Spinal cord (tissue), 10 donors: Measurements from ENCODE around the gene SPART. TPM values are rescaled to one million over a fixed set of nuclear protein-coding genes. Genes with fewer than 3 reads are reported as not detected.
"Not testable (repeated sequence)": the region's sequence is repeated elsewhere in the genome, so short reads cannot be mapped to it uniquely, and the experiment has no call there.

Source experiments
- DNase-seq, 6 donors: peaks; one replicate each; pipeline versions ENCODE4 v3.0.0 to v3.0.0-alpha.2; 2013 to 2015; ENCODE audit warnings: low spot score in 6 of 6, low read depth in 4 of 6
- H3K27ac ChIP-seq: one replicate; pipeline ENCODE4 v1.5.1; 2013; ENCODE audit warnings: low read depth, low read length, control low read depth
- H3K27me3 ChIP-seq: one replicate; pipeline ENCODE4 v1.6.1; 2013; ENCODE audit warnings: low read length; ENCODE audit not compliant: control insufficient read depth, insufficient read depth
- H3K36me3 ChIP-seq: one replicate; pipeline ENCODE4 v1.6.1; 2013; ENCODE audit warnings: low read length; ENCODE audit not compliant: control insufficient read depth, insufficient read depth
- H3K4me1 ChIP-seq: one replicate; pipeline ENCODE4 v1.6.1; 2013; ENCODE audit warnings: low read length; ENCODE audit not compliant: control insufficient read depth, insufficient read depth
- H3K4me3 ChIP-seq: one replicate; pipeline ENCODE4 v1.5.1; 2013; ENCODE audit warnings: low read depth, low read length, control low read depth
- H3K9me3 ChIP-seq: one replicate; pipeline ENCODE4 v1.6.1; 2013; ENCODE audit warnings: low read length; ENCODE audit not compliant: control insufficient read depth, insufficient read depth
- WGBS: methylation state at CpG from one replicate; pipeline ENCODE4 v1.1.5; 2013; ENCODE audit warnings: missing lambda C conversion rate; ENCODE audit not compliant: insufficient coverage; 5-methylcytosine and 5-hydroxymethylcytosine counted together
- polyA plus RNA-seq, 2 donors: library from polyadenylated mRNA; unstranded; fragments of 120-200 nt; gene quantifications; one replicate each; pipeline ENCODE4 v1.2.1, GENCODE V29; 2013; ENCODE audit not compliant: insufficient read length in 2 of 2
- total RNA-seq, 2 donors: library from RNA; depleted of rRNA in 1 of 2; stranded (reverse); fragments of 120-200 nt in 1 of 2; fragments of >200 nt in 1 of 2; gene quantifications; one replicate each; pipeline versions ENCODE4 v1.2.3 to v1.2.4, GENCODE V29; 2013 to 2014
- donor health status: healthy.

The SPART gene
- total and polyA plus RNA-seq, 4 donors, result 48.8 to 132 (median 61.6) TPM

DNA sequence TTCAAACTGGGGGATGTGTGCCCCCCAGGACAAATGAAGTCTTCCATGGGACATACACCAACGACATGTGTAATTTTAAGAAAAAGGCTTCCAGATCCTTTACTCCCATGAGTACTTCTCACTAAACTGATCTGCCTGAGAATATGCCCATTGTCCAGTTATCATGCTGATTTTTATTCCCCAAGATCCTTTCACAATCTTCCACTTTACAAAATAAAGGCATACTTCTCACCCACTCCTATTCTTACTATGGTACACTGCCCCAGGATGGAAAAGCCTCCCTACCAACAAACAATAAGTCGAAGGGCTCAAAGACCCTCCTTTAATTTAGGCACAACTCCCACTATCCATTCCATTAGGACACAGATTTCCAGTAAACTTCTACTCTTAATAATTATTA, 3.5 kb downstream of the SPART start:
- H3K9me3 ChIP-seq, result no peaks in the 10 kb centered on the region
- DNase-seq, result no peak
- H3K27me3 ChIP-seq, result no peaks in the 10 kb centered on the region
- no peaks in the 10 kb centered on the region for H3K36me3 ChIP-seq
- H3K27ac ChIP-seq, result no peak overlapping the region
- no peak overlapping the region for H3K4me3 ChIP-seq
- WGBS, result 100% methylated on average over 1 of the region's 2 CpGs
- peaks cover 7% of the 10 kb centered on the region for H3K4me1 ChIP-seq

DNA sequence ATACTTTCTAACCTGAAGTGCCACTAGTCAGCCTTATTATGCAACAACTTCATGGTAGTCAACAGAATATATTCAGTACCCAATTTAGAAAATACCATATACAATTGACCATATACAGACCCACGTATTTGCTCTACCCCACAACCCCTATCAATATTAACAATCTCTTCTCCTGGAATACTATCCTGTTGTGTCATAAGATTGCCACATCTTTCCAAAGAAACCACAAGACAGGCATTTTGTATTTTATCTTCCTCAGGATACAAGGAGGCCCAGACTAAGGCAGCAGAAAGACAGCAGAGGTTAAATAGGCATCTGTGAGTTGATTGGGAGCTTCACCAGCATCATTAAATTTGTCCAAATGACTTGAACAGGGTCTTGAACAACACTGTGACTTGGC, 4.5 kb downstream of the SPART start:
- Histone ChIP-seq H3K27me3 (no peaks in the 10 kb centered on the region), H3K36me3 (no peaks in the 10 kb centered on the region), H3K4me1 (peaks cover 2% of the 10 kb centered on the region), H3K4me3 (no peak overlapping the region), H3K9me3 (no peaks in the 10 kb centered on the region), H3K27ac (no peak overlapping the region)
- 80% methylated on average over 1 of the region's 1 CpG for WGBS
- no peak for DNase-seq

DNA sequence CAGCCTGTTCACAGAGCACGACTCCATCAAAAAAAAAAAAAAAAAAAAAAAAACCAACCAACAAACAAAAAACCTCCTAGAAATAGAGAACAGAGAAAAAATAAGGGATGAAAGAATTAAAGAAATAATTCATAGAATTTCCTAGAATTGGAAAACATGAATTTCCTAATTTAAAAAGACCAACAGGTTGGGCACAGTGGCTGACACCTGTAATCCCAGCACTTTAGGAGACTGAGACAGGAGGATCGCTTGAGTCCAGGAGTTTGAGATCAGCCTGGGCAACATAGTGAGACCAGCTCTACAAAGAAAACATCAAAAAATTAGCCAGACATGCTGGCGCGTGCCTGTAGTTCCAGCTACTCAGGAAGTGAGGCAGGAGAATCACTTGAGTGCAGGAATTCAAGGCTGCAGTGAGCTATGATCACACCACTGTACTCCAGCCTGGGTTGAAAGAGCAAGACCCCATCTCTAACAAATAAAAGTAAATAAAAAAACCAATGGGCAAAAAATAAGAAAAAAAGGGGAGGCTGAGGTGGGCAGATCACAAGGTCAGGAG, 6.5 kb downstream of the SPART start:
- H3K4me1 ChIP-seq, result peaks cover 2% of the 10 kb centered on the region

DNA sequence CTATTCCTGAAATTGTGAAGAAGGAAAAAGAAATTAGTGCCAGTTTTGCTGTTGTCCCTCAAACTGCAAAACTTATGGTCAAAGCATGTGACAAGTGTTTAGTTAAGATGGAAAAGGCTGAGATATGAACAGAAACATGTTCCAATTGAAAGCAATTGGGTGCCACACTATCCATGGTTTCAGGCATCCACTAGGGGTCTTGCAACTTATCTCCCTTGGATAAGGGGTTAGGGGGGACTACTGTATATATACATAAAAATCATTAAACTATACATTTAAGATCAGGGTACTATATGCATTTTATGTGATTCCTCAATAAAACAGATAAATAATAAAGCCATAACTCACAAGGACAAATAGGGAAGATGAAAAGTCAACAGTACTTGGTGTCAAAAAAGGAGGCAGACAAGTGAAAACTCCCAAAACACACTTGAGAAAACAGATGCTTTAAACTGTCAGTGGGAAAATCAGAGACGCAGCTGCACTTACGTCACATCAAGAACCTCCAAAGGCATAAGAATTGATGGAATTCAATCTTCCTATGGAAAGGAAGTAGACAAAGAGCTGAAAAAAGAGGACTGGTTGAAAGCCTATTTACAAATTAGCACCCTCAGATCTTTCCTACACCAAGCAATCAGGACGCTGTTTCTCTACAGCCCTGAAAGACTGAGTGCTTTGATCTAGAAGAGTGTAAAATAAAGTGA, 8.1 kb downstream of the SPART start:
- H3K9me3 ChIP-seq, result no peaks in the 10 kb centered on the region
- no peaks in the 10 kb centered on the region for H3K4me1 ChIP-seq
- H3K27me3 ChIP-seq, result no peaks in the 10 kb centered on the region
- no peak overlapping the region for H3K27ac ChIP-seq
- no peak overlapping the region for H3K4me3 ChIP-seq
- DNase-seq, result no peak
- no peaks in the 10 kb centered on the region for H3K36me3 ChIP-seq
- WGBS, result no CpG with 5 or more reads among the region's 3 CpGs

More for the DNA sequence above, 6.5 kb downstream of the SPART start:
- no peaks in the 10 kb centered on the region for H3K9me3 ChIP-seq
- H3K36me3 ChIP-seq, result no peaks in the 10 kb centered on the region
- no peak for DNase-seq
- no peak overlapping the region for H3K4me3 ChIP-seq
- no peaks in the 10 kb centered on the region for H3K27me3 ChIP-seq
- WGBS, result 100% methylated on average over 3 of the region's 4 CpGs
- H3K27ac ChIP-seq, result no peak overlapping the region

DNA sequence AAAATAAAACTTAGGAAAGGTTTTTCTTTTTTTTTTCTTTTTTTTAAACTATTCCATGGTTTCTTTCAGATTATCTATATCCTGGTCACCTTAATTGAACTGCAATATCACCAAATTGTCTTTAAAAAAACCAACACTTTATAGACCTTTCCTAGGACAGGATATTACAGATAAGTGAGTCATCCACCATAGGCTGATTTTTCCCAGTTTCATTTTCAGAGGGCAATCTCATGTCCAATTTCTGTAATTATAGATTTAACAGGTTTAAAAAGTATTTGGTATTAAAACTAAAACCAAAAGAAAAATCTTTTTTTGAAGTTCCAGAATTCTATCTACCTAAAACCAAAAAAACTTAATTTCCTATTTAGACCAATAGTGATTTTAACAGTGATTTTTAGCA, 13.2 kb downstream of the SPART start:
- Histone ChIP-seq H3K9me3 (no peaks in the 10 kb centered on the region), H3K27me3 (no peaks in the 10 kb centered on the region), H3K27ac (no peak overlapping the region), H3K36me3 (peaks cover 4% of the 10 kb centered on the region), H3K4me3 (no peak overlapping the region), H3K4me1 (no peaks in the 10 kb centered on the region)
- DNase-seq, result no peak

DNA sequence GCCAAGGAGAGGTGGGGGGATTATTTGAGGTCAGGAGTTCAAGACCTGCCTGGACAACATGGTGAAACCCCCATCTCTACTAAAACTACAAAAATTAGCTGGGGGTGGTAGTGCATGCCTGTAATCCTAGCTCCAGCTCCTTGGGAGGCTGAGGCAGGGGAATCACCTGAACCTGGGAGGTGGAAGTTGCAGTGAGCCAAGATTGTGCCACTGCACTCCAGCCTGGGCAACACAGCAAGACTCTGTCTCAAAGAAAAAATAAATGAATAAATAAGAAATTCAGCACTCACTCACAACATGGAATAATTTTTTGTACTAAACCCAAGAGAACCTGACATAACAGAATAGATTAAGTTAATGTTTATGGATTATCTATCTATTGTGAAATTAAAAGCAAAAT, 13.9 kb downstream of the SPART start:
- not testable (repeated sequence) for DNase-seq, H3K27me3 ChIP-seq, H3K36me3 ChIP-seq, H3K9me3 ChIP-seq, H3K4me3 ChIP-seq, H3K27ac ChIP-seq, H3K4me1 ChIP-seq

DNA sequence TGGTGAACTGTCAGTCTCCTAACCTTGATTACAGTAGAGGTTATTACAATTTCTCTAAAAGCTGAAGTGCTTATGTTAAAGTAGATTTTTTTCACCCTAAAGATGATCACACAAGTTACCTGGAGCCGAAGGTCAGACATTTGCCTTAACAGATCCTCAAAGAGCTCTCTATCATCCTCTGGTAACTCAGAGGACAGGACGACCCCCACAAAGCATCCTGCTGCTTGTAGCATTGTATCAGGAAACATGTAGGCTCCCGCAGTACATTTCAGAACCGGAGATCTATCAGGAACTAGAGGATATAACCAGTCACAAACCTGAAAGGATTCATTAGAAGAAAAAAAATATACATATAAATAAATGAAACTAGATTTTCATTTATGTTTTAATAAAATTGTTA, 14.9 kb downstream of the SPART start:
- H3K9me3 ChIP-seq, result no peaks in the 10 kb centered on the region
- peaks cover 8% of the 10 kb centered on the region for H3K36me3 ChIP-seq
- WGBS, result 74% methylated on average over 2 of the region's 4 CpGs
- DNase-seq, result no peak
- H3K27me3 ChIP-seq, result no peaks in the 10 kb centered on the region
- H3K4me3 ChIP-seq, result no peak overlapping the region
- no peak overlapping the region for H3K27ac ChIP-seq
- no peaks in the 10 kb centered on the region for H3K4me1 ChIP-seq

DNA sequence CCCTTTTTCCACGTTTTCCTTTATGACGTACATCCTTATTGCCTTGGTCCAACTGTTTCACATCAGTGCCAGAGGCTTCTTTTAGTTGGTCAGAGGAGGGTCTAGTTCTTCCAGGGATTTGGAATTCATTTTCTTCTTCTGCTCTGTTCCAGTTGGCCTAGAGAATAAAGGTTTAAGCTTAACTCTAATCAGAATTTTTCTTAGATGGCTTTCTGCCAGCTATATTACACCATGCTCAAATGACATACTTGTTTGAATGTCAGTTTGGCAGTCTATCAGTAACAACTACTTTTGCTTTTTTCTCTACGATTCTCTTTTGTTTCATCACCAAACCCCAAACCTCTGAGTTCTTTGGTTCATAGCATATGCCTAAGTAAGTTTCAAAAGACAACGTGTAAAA, 16.8 kb downstream of the SPART start:
- DNase-seq, result no peak
- H3K27ac ChIP-seq, result no peak overlapping the region
- no CpG with 5 or more reads among the region's 4 CpGs for WGBS
- peaks cover 8% of the 10 kb centered on the region for H3K36me3 ChIP-seq
- no peaks in the 10 kb centered on the region for H3K9me3 ChIP-seq
- no peak overlapping the region for H3K4me3 ChIP-seq
- no peaks in the 10 kb centered on the region for H3K27me3 ChIP-seq
- no peaks in the 10 kb centered on the region for H3K4me1 ChIP-seq

DNA sequence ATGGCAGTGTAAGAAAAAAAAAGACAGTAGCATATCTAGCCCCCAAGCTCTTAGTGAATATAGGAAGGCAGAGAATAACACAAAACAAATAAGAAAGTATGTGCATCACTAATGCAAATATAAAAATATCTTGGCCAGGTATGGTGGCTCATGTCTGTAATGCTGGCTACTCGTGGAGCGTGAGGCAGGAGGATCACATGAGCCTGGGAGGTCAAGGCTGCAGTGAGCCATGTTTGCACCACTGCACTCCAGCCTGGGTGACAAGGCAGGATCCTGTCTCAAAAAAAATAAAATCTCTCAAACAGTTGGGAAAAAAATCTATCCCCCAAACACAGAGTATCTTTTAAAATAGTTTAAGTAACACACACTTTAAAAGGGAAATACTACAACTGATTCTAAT, 17.4 kb downstream of the SPART start:
- Histone ChIP-seq H3K27ac (no peak overlapping the region), H3K27me3 (no peaks in the 10 kb centered on the region), H3K36me3 (peaks cover 8% of the 10 kb centered on the region), H3K4me3 (no peak overlapping the region), H3K9me3 (no peaks in the 10 kb centered on the region), H3K4me1 (no peaks in the 10 kb centered on the region)
- WGBS, result 92% methylated on average over 2 of the region's 2 CpGs
- DNase-seq, result no peak

DNA sequence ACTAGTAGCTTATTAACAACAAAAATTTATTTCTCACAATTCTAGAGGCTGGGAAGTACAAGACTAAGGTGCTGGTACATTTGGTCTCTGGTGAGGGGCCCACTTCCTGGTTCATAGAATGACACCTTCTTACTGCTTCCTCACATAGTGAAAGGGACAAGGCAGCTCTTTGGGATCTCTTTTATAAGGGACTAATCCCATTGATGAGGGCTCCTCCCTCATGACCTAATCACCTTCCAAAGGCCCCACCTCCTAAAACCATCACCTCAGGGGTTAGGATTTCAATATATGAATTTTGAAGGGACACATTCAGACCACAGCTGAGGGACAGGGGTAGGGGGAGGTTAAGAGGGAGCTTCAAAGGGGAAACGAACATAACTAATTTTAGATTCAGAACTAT, 20.3 kb downstream of the SPART start:
- Histone ChIP-seq H3K4me3 (no peak overlapping the region), H3K9me3 (no peaks in the 10 kb centered on the region), H3K27me3 (no peaks in the 10 kb centered on the region), H3K27ac (no peak overlapping the region), H3K4me1 (no peaks in the 10 kb centered on the region), H3K36me3 (peaks cover 12% of the 10 kb centered on the region)
- no CpG with 5 or more reads among the region's 1 CpG for WGBS
- no peak for DNase-seq
